Esophagus muscularis mucosa (tissue), 3 donors: ENCODE data around the gene TSSK3.

Experiments
- CTCF ChIP-seq, 3 experiments: fragments of 200-600 bp in 2 of 3; fragments of 450-650 bp in 1 of 3; sonication (generic) in 2 of 3; IDR thresholded peaks; one replicate each; pipeline ENCODE4 v1.5.1; 2017 to 2019; ENCODE audit warnings: antibody characterized with exemption in 3 of 3, mild to moderate bottlenecking in 2 of 3, moderate library complexity in 1 of 3
- EP300 ChIP-seq: sonication (generic); formaldehyde crosslinking; IDR thresholded peaks from one replicate; pipeline ENCODE4 v1.6.1; 2017; ENCODE audit warnings: antibody characterized with exemption

- TF ChIP-seq EP300 (no peak), CTCF (IDR thresholded peaks at IDR 0.05) (no peak)
These were observed 2.5 kb downstream of the TSSK3 start for GRCh38 chr1:32364836-32365235.
